ENCODE results near the gene UBAC2.

- TF ChIP-seq POLR2A (IDR thresholded peaks at IDR 0.05), result no peak
- TF ChIP-seq, protein P1, sequence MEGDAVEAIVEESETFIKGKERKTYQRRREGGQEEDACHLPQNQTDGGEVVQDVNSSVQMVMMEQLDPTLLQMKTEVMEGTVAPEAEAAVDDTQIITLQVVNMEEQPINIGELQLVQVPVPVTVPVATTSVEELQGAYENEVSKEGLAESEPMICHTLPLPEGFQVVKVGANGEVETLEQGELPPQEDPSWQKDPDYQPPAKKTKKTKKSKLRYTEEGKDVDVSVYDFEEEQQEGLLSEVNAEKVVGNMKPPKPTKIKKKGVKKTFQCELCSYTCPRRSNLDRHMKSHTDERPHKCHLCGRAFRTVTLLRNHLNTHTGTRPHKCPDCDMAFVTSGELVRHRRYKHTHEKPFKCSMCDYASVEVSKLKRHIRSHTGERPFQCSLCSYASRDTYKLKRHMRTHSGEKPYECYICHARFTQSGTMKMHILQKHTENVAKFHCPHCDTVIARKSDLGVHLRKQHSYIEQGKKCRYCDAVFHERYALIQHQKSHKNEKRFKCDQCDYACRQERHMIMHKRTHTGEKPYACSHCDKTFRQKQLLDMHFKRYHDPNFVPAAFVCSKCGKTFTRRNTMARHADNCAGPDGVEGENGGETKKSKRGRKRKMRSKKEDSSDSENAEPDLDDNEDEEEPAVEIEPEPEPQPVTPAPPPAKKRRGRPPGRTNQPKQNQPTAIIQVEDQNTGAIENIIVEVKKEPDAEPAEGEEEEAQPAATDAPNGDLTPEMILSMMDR (IDR thresholded peaks at IDR 0.05 in 4 of 5, conservative IDR thresholded peaks at IDR 0.05 in 1 of 5), result no peak
Observed at GRCh38 chr13:99355267-99356011, 154.8 kb downstream of the UBAC2 start.
